NCI-H2227 treated with DMSO at 0.1 percent for 48 hours (cell line): ENCODE measurements around the gene FER.
"Not testable (repeated sequence)": the region's sequence is repeated elsewhere in the genome, so short reads cannot be mapped to it uniquely, and the experiment has no call there.

Source experiments
- DNase-seq: peaks from one replicate; lab custom pipeline; 2025; lab: John Stamatoyannopoulos, UW

The FER gene

DNA sequence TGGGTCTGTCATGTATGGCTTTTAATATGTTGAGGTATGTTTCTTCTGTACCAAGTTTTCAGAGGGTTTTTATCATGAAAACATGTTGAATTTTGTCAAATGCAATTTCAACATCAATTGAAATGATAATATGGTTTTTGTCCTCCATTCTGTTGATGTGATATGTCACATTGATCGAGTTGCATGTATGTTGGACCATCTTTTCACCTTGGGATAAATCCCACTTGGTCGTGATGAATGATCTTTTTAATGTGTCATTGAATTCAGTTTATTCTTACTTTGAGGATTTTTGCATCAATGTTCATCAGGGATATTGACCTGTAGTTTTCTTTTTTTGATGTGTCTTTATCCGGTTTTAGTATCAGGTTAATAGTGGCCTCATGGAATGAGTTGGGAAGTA is 373.5 kb downstream of the FER start:
- no peak for DNase-seq

DNA sequence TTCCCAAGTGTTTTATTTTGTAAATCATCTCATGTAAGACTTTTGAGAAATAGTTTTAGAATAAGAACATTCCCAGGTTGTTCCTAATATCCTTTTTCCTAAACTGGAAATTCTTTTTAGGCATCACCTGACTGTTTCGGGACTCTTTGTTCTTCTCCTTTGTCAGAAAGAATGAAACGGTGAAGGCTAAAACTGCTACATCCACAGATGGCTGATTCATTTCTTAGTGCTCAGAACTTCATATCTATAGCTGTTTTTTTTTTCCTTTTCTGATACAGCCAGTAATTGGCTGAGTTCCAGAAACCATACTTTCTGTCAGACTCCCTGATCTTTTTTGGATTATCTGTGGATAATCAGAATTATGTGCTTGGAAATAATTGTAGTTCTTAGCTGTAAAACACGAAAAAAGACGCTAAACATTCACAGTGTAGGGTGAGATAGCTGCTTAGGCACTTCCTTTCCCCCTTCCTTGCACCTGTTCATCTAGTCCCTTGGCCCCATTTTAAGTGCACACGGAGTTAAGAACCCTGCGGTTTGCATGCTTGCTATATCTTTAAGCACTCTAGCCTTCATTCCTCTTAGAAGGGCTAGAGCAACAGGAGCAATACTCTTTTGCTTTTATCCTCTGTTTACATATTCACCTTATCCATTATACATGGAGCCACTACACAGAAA is 378.2 kb downstream of the FER start:
- DNase-seq, result no peak

DNA sequence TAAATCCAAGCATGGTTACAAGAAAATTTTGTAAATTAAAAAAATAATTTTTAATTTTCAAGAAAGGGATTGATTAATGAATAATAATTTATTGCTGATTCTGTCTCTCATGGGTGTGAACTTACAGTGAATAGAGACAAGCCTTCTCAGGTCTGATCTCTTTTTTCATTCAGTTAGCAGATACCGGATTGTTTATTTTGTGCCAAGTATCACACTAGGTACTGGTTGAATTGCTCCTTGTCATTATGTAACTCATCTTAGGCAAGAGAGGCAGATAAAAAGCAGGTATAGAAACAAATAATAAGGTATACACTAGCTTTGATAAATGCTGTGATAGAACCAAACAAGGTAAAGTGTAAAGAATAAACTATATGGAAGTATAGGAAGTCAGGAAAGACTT is 378.8 kb downstream of the FER start:
- DNase-seq, result no peak

DNA sequence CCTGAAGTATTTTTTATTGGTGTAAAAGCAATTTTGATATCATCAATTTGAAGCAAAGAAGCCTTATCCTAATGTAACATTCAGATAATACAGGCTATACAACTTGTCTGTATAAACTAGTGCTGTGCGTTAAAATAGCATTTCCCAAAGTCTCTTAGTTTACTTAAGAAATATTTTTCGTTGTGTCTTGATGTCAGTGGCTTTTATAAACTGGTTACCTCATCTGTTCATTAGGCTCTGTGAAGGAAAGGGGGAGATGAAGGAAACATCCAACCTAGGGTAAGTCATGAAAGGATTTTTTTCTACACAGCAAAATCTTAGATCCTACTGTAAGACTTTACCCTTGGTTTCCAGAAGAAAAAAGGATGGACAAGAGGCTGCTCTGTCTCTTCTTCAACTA is 389.2 kb downstream of the FER start:
- no peak for DNase-seq

DNA sequence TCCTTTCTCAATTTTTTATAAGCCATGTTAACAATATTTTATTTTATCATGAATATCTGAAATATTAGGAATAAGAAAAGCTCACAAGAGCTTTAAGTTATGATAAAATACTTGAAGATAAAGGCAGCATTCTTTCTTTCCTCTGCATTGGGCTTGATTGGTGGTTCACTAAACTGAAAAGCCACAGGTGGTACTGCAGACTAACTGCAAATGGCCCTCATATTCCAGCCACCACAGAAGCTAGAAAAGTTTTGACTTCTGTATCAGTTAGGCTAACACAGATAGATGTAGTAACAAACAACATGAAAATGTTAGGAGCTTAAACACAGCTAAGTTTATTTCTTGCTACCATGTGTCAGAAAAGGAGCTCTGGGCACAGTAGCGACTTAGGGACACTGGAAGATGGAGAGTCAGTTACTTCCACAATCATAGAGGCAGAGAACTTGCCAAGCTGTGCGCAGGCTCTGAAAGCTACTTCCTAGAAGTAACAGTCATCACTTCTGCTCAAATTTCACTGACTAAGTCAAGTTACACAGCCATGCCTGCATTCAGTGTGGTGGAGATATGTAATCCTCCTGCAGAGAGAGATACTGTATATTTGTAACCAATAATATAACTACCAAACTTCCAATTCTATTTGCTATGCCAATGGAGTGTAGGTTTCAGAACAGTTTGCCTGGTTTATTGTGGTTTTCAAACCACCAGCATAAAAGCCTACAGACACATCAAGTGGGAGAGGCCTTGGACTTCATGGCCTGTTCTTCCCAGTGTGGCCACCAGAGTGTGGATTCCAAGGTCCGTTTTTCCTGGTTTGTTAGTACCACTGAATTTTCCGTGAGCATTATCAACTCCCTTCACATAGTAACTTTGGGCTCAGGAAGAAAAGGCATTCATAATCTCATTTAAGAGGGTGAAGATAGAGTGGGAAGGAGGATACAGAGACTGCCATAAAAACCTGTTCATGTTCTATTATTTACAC is 393.8 kb downstream of the FER start:
- no peak for DNase-seq

DNA sequence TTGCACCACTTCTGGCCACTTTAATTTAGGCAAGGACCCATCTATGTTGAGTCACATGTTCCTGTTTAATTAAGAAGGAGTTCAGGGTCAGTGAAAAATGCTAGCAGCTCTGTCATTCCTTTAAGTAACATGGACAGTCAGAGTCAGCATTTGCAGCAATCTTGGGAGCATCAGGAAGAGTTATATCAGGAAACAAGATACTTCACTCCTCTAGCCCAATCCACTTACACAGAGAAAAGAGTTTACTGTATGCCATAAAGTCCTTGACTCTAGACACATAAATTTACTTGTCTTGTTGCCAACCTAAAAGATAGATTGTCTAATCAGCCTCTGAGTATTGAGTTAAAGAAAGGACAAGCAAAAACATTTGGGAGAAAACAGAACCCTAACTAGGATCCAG is 395.3 kb downstream of the FER start:
- no peak for DNase-seq

DNA sequence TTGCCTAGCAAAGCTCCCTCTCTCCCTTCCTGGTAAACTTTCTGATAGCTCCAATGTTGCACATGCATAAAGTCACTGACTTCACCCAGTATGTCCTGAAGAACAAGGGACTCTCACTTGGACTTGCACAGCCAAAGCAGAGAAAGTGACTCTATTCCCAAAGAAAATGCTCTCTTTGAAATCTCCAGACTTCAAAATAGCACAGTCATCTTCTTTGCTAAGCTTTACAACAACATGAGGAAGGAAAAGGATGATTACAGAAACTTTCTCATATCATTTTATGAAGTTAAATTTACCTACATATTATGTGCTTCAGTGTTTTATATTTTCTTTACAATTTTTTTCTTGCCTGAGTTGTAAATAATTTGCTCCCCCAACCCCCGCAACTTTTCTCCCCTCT is 397.4 kb downstream of the FER start:
- DNase-seq, result no peak

DNA sequence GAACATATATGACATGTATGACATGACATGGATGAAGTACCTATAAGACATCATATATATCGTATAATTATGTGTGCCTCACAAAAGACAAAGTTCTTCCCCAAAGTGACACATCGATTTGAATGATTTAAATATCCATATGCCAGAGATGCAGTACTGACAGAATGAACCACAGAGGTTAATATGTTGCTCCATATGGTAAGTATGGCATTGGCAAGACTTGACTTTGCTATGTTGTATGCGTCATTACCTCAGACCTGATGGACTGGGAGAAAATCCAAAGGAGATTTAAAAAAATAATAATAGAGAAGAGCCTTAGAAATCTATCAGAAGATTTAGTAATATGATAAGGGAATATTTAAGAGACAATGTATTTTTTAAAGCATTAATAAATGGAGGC is 398.9 kb downstream of the FER start:
- DNase-seq, result no peak

DNA sequence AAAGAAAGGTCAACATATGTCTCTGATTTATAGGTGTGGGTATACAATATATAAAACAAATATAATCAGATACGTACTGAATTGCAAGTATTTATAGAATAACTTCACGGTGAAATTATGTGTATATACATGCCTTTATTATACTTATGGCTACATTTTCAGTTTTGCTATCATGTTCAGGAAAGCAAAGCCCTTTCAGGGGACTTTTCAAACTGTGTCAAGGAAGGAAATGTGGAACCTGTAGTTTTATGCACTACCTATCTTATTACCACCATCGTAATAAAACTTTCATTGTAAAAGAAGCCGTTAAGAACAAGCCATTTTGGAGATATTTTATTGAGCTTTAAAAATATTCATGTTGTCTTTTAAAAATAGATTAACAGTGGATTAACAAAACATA is 404.9 kb downstream of the FER start:
- no peak for DNase-seq

DNA sequence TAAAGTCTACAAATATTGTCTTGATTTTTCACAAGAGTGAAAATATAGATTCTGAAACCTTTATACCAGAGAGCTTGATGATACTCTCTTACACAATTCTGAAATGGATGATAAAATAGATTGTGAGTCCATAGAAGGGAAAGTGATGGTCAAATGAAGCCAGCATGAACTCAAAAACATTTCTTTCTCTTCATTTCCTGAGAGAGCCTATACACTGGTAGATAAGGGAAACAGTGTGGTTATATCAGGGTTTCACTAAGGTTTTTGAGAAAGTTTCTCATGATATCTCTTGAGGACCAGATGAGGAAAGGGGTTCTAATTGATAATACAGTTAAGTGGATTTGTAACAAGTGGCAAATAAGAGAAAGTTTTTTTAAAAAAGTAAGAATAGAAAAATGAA is 407.9 kb downstream of the FER start:
- DNase-seq, result no peak

DNA sequence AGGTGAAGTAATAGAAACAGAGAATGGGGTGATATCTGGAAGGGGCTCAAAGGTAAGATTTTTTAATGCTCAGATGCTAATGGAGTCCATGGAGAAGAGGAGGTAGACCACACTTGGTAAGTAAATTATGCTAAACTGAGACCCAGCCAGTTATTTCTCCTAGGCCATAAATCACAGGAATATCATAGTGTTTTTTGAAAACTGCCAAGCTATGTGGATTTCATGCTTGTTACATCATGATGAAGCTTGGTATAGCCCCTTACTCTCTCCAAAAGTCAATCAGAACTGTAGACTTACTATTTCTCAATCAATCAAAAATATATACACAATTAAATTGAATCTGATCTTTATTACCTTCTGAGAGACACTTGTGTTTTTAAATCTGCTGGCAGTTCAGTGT is 409.2 kb downstream of the FER start:
- no peak for DNase-seq

DNA sequence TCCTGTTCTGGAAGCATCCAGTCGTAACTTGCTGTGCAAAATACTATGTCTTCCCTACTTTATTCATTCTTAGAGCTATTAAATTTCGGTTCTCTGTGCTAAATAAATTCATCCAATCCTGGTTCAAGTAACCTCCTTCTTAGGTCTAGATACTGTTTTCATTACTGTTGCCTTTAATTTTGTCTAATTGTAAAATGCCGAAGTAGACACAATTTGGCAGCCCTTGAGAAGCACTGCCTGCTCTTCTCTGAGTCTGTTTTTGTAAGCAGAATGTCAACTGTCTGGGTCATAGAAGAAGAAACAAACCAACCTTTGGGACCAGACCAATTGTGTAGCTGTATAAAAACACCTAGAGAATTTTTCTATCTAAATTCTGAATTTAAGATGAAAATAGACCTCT is 412.8 kb downstream of the FER start:
- no peak for DNase-seq

DNA sequence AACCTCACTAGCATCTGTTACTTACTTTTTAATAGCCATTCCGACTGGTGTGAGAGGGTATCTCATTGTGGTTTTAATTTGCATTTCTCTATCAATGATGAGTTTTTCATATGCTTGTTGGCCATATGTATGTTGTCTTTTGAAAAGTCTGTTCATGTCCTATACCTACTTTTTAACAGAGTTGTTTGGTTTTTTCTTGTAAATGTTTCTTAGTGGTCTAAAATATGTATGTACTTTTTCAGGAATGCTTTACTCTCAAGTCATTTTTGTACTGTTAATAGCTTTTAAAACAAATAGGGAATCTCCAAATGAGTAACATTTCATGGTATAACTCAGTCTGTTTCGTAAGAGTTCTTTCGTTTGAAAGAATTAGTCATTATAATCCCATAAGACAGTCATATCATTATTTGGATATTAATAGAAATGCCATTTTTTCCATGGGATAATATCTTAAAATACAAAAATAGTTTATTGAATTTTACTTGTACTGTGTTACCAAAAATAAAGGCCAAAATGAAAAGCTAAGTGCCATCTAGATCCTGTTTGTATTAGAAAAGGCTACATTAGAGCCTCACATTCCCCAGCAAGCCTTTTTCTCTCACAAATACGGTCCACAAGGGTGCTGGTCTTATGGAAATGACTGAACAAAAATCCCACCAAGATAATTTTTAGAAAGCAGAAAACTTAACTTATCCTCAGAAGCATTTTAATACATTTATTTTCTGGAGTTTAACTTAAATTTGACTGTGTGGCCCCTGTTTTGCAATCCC is 414.4 kb downstream of the FER start:
- no peak for DNase-seq

DNA sequence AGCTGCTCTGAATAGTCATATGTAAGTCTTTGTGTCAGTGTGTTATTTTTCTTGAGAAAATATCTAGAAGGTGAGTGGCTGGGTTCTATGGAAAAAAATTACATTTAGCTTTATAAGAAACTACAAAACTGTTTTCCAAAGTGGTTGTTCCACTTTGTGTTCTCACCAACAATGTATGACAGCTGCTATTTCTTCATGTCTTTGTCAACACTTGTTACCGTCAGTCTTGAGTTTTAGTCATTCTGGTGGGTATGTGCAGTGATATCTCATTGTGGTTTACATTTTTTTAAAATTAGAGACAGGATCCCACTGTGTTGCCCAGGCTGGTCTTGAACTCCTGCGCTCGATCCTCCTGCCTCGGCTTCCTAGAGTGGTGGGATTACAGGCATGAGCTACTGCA is 415.6 kb downstream of the FER start:
- no peak for DNase-seq

DNA sequence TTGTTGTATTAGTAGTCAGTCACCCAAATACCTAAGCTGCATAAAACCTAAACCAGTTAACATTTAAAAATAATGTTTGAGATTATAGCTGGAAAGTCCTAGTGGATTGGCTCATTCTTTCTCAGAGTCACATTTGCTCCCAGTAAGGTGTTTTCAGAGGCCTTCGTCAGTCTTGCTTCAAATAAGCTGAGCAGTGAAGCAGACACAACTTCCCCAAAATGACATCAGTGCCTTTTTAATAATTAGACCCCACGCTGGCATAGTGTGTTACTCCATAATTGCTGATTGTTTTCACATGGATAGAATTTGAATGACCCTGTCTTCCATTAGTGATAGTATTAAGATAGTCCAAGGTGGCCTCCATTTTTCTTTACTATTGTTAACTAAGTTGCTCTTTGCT is 416.3 kb downstream of the FER start:
- DNase-seq, result no peak

DNA sequence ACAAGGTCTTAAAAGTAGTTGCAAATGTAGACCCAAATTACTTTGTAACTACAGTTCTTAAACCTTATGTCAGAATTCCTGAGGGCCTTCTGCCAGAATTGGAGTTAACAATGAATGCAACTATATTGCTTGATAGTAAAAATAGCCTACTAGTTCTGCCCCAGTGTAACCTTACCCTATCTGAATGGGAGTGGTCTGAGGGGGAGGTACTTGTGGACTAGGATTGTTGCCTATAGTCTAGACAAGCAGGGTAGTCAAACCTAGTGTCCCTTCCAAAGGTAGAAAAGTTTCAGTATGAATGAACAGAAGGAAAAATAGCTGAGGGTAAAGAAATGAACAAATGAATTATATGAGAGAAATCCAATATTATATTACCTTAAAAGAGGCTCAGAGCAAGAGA is 419.9 kb downstream of the FER start:
- DNase-seq, result no peak

DNA sequence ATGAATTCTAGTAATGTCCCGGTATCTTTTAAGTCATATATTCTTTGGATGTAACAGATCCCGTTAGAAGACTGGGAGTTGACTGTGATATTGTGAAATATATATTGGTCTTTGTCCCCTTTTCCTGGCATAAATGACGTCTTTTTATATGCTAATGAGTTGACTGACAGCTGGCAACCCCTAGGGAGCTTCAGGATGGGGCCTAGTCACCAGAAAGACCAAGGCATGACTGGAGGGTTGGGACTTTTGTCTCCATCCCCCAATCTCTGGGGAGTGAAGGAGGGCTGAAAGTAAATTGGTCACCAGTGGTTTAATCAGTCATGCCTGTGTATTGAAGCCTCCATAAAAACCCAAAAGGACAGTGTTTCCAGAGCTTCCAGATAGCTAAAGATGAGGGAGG is 420.5 kb downstream of the FER start:
- no peak for DNase-seq

DNA sequence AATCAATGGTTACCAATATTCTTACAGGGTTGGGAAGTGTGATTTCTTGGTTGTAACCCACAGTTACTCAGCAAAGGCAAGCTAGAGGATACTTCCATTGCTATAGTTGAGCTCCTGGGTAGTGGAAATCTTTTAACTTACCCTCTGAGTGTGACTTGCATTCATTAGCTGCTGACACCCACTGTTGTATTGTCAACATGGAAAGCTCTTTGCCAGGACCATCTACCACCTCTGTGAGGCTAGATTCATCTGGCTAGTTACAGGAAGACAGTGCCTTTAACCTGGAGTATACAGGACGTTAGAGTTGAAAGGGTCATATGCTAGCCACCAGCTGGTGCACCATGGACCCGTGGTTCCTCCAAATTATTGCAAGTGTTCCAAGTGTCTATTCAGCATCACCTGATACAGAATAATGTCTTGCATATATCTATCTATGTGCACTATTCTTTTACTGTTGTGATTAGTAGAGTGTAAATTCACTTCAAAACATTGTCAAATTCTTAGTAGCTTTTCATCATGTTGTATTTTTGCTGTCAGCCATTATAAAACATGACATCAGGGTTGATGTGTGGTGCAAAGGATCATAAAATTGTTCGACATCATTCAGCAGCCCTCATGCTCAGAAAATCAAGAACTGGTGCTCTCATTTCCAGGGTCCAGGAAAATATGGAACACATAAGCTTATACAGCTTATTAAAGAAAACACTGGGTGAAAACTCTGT is 423.1 kb downstream of the FER start:
- DNase-seq, result no peak

DNA sequence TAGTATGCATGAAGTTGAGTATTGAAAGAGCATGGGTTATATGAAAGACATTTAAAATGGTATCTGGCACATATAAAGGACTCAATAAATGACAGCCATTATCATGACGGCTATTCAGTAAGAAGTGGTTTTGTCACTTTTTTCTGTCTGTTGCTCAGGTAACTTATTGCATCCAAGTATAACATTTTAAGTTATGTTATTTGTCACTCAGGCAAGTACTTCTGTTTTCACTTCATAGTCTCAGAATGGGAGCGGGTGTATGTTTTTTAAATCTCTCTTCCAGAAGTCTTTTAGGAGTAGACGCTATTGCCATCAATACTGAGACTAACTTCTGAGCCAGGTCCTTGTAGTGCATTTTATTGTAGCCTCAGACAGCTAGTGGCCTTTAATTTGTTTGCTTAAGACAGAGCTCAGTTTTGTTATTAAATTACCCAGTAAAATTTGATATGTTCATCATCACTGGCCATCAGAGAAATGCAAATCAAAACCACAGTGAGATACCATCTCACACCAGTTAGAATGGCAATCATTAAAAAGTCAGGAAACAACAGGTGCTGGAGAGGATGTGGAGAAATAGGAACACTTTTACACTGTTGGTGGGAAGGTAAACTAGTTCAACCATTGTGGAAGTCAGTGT is 423.9 kb downstream of the FER start:
- not testable (repeated sequence) for DNase-seq

DNA sequence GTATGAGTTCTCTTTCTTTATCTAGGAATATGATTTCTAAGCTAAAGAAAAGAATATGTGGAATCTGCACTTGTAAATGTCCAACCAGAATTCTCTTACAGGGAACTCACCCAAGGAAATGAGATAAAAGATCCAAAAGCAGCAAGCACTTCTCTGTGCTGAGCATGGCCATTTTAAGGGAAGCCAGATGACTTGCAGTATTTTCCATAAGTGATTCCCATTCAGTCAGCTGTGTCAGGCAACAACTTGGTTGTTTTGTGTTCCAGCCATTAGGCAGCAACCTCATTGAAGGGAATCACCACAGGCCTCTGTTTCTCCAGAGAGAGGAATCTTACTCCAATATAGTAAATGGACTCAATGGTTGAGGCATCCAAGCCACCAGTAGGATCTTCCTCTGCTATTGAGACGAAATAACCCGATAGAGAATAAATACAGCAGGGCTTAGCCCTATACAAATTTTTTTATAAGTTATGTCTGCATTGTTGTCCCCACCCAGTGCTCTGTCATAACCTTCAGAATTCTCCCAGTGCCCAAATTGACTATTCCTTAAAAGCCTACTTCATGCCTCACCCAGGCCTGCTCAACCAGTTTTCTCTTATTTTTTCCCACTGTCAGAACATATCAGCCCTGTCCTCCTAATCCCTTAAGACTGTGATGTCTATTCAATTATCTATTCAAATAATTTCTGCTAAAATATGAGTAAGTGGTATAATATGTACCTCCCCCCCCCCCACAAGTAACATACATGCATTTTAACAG is 425.5 kb downstream of the FER start:
- no peak for DNase-seq

DNA sequence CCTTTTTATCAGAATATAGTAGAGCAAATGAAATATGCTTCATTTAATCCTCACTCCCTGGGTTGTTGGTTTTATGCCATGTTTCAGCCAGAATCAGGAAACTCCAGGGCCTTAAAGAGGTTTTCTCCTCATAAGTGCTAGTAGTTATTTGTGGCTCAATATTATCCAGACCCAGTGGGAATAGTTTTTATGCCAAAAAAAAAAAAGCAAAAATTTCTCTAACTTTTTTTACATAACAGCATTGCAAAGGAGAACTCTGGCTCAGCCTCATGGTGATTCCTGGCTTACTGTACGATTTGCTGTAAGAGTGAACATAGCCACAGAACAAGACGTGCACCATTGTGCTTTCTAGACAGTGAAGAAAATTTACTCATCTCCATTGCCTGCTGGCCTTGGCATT is 429.5 kb downstream of the FER start:
- DNase-seq, result no peak
